H1 (cell line): ENCODE results near the gene TMTC4. TPM values are rescaled to one million over a fixed set of nuclear protein-coding genes. Genes with fewer than 3 reads are reported as not detected.

Experiments used
- CREB1 ChIP-seq: IDR thresholded peaks from 2 replicates; pipeline ENCODE4 v1.6.1; 2012; ENCODE audit warnings: inconsistent platforms
- GTF2F1 ChIP-seq: IDR thresholded peaks from 2 replicates; pipeline ENCODE4 v1.6.1; 2012; ENCODE audit warnings: low read depth, low read length, improper control_type of control experiment, borderline replicate concordance
- NRF1 ChIP-seq: IDR thresholded peaks from 2 replicates; pipeline ENCODE4 v1.6.1; 2011; ENCODE audit warnings: mild to moderate bottlenecking, low read depth, low read length, improper control_type of control experiment
- POLR2AphosphoS5 ChIP-seq: IDR thresholded peaks from 2 replicates; pipeline ENCODE4 v1.6.1; 2011; ENCODE audit warnings: low read depth, low read length
- RAD21 ChIP-seq, 2 experiments: IDR thresholded peaks in 1 of 2; conservative IDR thresholded peaks in 1 of 2; 2 replicates each; pipeline ENCODE4 v1.6.1; 2011; ENCODE audit warnings: low read depth in 2 of 2, low read length in 2 of 2, improper control_type of control experiment in 1 of 2, inconsistent platforms in 1 of 2, mild to moderate bottlenecking in 1 of 2, moderate library complexity in 1 of 2
- RFX5 ChIP-seq: IDR thresholded peaks from 2 replicates; pipeline ENCODE4 v1.6.1; 2011; ENCODE audit warnings: low read depth, low read length, improper control_type of control experiment, borderline replicate concordance
- SAP30 ChIP-seq: fragments of 300-600 bp; sonication (generic); IDR thresholded peaks from 2 replicates; pipeline ENCODE4 v1.7.1; 2012; ENCODE audit warnings: low read length, moderate library complexity, mild to moderate bottlenecking, inconsistent platforms; ENCODE audit not compliant: insufficient read depth, insufficient replicate concordance
- SIX5 ChIP-seq: IDR thresholded peaks from 2 replicates; pipeline ENCODE4 v1.6.1; 2011; ENCODE audit warnings: mild to moderate bottlenecking, low read depth, low read length
- polyA plus RNA-seq, 7 experiments: library from polyadenylated mRNA; depleted of rRNA in 3 of 7; stranded (reverse) in 5 of 7; unstranded in 2 of 7; fragments of >200 nt in 5 of 7; fragments of 200-250 nt in 2 of 7; gene quantifications; 1 replicate in 5 of 7; 2 replicates in 1 of 7; 4 replicates in 1 of 7; pipeline versions ENCODE4 v1.2.1 to v1.2.3, GENCODE V29; 2011 to 2013; ENCODE audit warnings: missing spikeins in 2 of 7, mixed read lengths in 2 of 7
- total RNA-seq: library from RNA; stranded (reverse); fragmentation: NEBNext Ultra II Directional; extraction: Animal tissue kit (Norgen Biotek cat#: 25700); gene quantifications from 2 replicates; pipeline ENCODE4 v1.2.1, GENCODE V29; 2021

Gene TMTC4
- total and polyA plus RNA-seq, 2 of the 8 experiments (the other 6 are each of a cell fraction or from before 2014, with no cell fraction given) = 26.3 to 42.6 TPM

GRCh38 chr13:100581504-100581903 lies 93.1 kb downstream of the TMTC4 start (continued):
- TF ChIP-seq POLR2AphosphoS5 (no peak), GTF2F1 (no peak), RFX5 (no peak), SIX5 (no peak), RAD21 (IDR thresholded peaks at IDR 0.05 in 1 of 2, conservative IDR thresholded peaks at IDR 0.05 in 1 of 2; ENCODE audit: low read depth in 2 of 2, low read length in 2 of 2) (no peak), NRF1 (no peak), SAP30 (no peak), CREB1 (no peak)
